ENCODE data around the gene SNRK. TPM values are rescaled to one million over a fixed set of nuclear protein-coding genes. Genes with fewer than 3 reads are reported as not detected.

The SNRK gene
- total RNA-seq, result 100 to 1,000 TPM; 104 to 108 TPM
- 10 to 100 TPM; 39.8 to 50.5 TPM for polyA plus RNA-seq

DNA sequence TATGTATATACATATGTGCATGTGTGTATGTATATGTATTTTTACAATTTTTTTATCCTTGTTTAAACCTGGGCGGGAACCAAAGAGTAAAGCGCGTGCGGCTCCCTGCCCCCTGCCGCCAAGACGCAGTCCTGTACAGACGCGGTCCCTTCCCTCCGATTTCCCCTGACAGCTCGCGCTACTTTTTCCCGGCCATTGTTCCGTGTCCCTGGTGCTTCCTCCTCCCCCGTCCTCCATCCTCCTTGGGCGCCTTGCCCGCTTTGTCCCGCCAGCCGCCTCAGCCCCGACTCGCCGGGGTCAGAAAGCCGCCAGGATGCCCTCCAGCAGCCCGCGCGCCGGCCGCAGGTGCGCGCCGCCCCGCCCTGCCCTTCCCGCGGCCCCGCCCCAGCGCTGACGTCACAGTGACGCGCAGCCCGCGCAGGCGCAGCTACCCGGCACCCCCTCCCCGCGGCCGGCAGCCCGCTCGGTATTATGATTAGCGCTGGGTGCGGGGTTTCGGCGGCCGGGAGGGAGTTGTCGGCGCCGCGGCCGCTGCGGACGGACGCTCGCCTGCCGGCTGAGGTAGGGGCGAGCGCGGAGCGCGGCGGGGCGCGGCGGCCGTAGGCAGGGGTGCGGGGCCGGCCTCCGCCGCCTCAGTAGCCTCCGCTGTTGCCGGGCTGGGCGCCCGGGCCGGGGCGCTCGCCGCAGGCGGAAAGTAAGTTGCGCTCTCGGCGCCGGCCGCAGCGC lies at the start of gene SNRK:
Gene SNRK, plus strand, starts transcription at position 426 of the 726 bp plus-strand sequence. CDS start 16,664 bp downstream, outside the sequence.
- peak within 1 kb of the TSS; percentile 98 to 100 (median 99) for H3K4me3 Mint-ChIP-seq
- peaks cover 0 to 2% of the 10 kb centered on the region in 2 donors for H3K27me3 Mint-ChIP-seq
- peak within 1 kb of the TSS; percentile 78 for H3K27ac ChIP-seq (ENCODE audit: low read depth, low read length)
- H3K36me3 ChIP-seq (ENCODE audit: insufficient read depth, low read length), result no peaks in the 10 kb centered on the region
- peaks cover 0 to 2% (median 0%) of the 10 kb centered on the region in 8 donors for H3K9me3 Mint-ChIP-seq
- peak; percentile 86 to 97 (median 92) for DNase-seq
- no peaks in the 10 kb centered on the region for H3K9me3 ChIP-seq (ENCODE audit: control insufficient read depth in 1 of 2, low read length in 2 of 2)
- H3K4me1 Mint-ChIP-seq, result peaks cover 28 to 46% (median 32%) of the 10 kb centered on the region in 4 donors
- peak within 1 kb of the TSS; percentile 84 to 88 for H3K4me3 ChIP-seq (ENCODE audit: low read length in 2 of 2)
- ChIA-PET POLR2A (ENCODE audit: partially characterized antibody) (interaction anchor here (0.6 to 4.0 kb wide), 40 partner anchors 9 to 262 kb away, joined by 3 to 106 read pairs (median 4); no protein-coding TSS in a partner anchor), CTCF (ENCODE audit: partially characterized antibody) (interaction anchor here (0.7 to 2.4 kb wide), 13 partner anchors 9 to 217 kb away, joined by 3 to 16 read pairs (median 5); no protein-coding TSS in a partner anchor)
- peaks cover 18 to 38% of the 10 kb centered on the region in 2 donors for H3K36me3 Mint-ChIP-seq
- H3K4me1 ChIP-seq (ENCODE audit: insufficient read depth, low read length), result peaks cover 32% of the 10 kb centered on the region
- intact Hi-C loops (cut with micrococcal nuclease), result loop anchor here (1.0 to 10.0 kb wide), 7 partner anchors 17 to 406 kb away; partner anchors contain the start of genes ABHD5 and POMGNT2
- no peaks in the 10 kb centered on the region for H3K27me3 ChIP-seq (ENCODE audit: insufficient read depth, low read length)
- H3K27ac Mint-ChIP-seq, result peak within 1 kb of the TSS; percentile 99 to 100 (median 100)

- Mint-ChIP-seq H3K27ac (no peak overlapping the region), H3K4me3 (no peak overlapping the region), H3K27me3 (peaks cover 0 to 6% of the 10 kb centered on the region in 2 donors), H3K4me1 (peaks cover 11 to 21% (median 15%) of the 10 kb centered on the region in 4 donors), H3K9me3 (peaks cover 0 to 8% (median 0%) of the 10 kb centered on the region in 8 donors), H3K36me3 (no peaks in the 10 kb centered on the region)
- intact Hi-C loops (cut with micrococcal nuclease), result no loop called here
- no peaks in the 10 kb centered on the region for H3K36me3 ChIP-seq (ENCODE audit: insufficient read depth, low read length)
- CTCF ChIA-PET (ENCODE audit: partially characterized antibody), result interaction anchor here (0.7 to 1.0 kb wide), 2 partner anchors 12 to 277 kb away, joined by 3 read pairs; no protein-coding TSS in a partner anchor
- no peak for DNase-seq
- H3K27ac ChIP-seq (ENCODE audit: low read depth, low read length), result no peak overlapping the region
- H3K4me3 ChIP-seq (ENCODE audit: low read length in 2 of 2), result no peak overlapping the region
- no peaks in the 10 kb centered on the region for H3K27me3 ChIP-seq (ENCODE audit: insufficient read depth, low read length)
- peaks cover 8% of the 10 kb centered on the region for H3K4me1 ChIP-seq (ENCODE audit: insufficient read depth, low read length)
- H3K9me3 ChIP-seq (ENCODE audit: control insufficient read depth in 1 of 2, low read length in 2 of 2), result no peaks in the 10 kb centered on the region
- POLR2A ChIA-PET (ENCODE audit: partially characterized antibody), result no interaction called here
These were observed 47.5 kb upstream of the SNRK start for GRCh38 chr3:43238801-43239200.

- intact Hi-C loops (cut with micrococcal nuclease), result no loop called here
- Mint-ChIP-seq H3K27me3 (peaks cover 0 to 6% of the 10 kb centered on the region in 2 donors), H3K4me3 (peak overlapping the region in 1 of 8 donors; percentile 14), H3K4me1 (peaks cover 15 to 31% (median 24%) of the 10 kb centered on the region in 4 donors), H3K27ac (no peak overlapping the region), H3K36me3 (no peaks in the 10 kb centered on the region), H3K9me3 (peaks cover 0 to 8% (median 0%) of the 10 kb centered on the region in 8 donors)
- Histone ChIP-seq H3K36me3 (ENCODE audit: insufficient read depth, low read length) (no peaks in the 10 kb centered on the region), H3K4me1 (ENCODE audit: insufficient read depth, low read length) (peaks cover 18% of the 10 kb centered on the region), H3K9me3 (ENCODE audit: control insufficient read depth in 1 of 2, low read length in 2 of 2) (no peaks in the 10 kb centered on the region), H3K4me3 (ENCODE audit: low read length in 2 of 2) (no peak overlapping the region), H3K27ac (ENCODE audit: low read depth, low read length) (no peak overlapping the region), H3K27me3 (ENCODE audit: insufficient read depth, low read length) (no peaks in the 10 kb centered on the region)
- POLR2A ChIA-PET (ENCODE audit: partially characterized antibody), result interaction anchor here (1.0 kb wide), 1 partner anchor 8 kb away, joined by 3 read pairs; no protein-coding TSS in a partner anchor
- DNase-seq, result no peak
- CTCF ChIA-PET (ENCODE audit: partially characterized antibody), result interaction anchor here (1.1 to 1.2 kb wide), 2 partner anchors 13 to 16 kb away, joined by 3 read pairs; no protein-coding TSS in a partner anchor
These were observed 46.6 kb upstream of the SNRK start for GRCh38 chr3:43239755-43240154.

DNA sequence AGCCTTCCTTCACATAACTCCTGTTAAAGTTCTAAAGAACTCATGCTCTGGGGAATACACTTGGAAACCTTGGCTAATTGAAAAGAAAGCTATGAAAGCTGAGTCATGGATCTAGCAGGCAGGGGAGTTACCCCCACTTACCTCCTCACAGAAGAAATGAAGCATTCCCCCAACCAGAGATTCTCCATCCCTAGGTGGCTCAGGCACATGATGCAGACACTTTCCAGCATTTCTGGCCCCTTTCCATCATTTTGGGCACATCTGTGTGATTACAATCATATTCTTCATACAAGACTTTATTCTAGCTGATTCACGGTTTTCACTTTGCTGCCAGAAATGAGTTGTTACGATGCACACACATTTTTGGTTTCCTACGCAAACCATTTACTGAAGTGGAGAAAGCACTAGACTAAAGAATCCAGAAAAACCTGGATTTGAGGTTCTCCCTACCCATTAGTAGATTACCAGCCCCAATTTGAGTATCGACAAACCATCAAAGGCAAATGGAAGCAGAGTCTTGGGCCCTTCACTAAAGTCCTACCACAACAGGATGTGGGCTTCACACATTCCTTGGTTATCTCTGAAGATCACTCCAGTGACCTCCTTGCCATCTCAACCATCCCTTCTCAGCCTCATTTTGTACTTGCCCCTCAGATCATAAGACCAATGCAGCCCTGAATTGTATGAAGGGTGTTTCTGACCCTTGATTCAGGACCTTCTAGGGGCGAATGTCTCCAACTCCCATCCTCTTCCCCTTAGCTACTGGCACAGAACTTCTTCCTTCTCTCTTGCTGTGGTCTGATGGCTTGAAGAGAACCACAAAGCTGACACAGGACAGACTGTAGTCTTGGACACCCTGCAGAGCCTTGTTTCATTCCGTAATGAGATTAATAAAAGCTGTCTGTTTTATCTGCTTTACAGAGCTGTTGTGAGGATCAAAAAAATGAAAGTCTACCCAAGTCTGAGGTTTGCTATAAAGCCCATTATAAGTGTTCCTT lies 42.5 kb upstream of the SNRK start:
- intact Hi-C loops (cut with micrococcal nuclease), result no loop called here
- Histone ChIP-seq H3K27ac (ENCODE audit: low read depth, low read length) (no peak overlapping the region), H3K9me3 (ENCODE audit: control insufficient read depth in 1 of 2, low read length in 2 of 2) (no peaks in the 10 kb centered on the region), H3K4me3 (ENCODE audit: low read length in 2 of 2) (no peak overlapping the region), H3K27me3 (ENCODE audit: insufficient read depth, low read length) (no peaks in the 10 kb centered on the region), H3K36me3 (ENCODE audit: insufficient read depth, low read length) (no peaks in the 10 kb centered on the region), H3K4me1 (ENCODE audit: insufficient read depth, low read length) (peaks cover 48% of the 10 kb centered on the region)
- DNase-seq, result peak in 2 of 5 donors; percentile 32
- H3K9me3 Mint-ChIP-seq, result peaks cover 0 to 8% (median 0%) of the 10 kb centered on the region in 8 donors
- POLR2A ChIA-PET (ENCODE audit: partially characterized antibody), result interaction anchor here (0.6 to 1.8 kb wide), 6 partner anchors 10 to 146 kb away, joined by 3 to 4 read pairs (median 3); partner anchors contain the start of gene SNRK
- peaks cover 30 to 53% (median 43%) of the 10 kb centered on the region in 4 donors for H3K4me1 Mint-ChIP-seq
- H3K36me3 Mint-ChIP-seq, result no peaks in the 10 kb centered on the region
- CTCF ChIA-PET (ENCODE audit: partially characterized antibody), result interaction anchor here (0.8 to 2.0 kb wide), 7 partner anchors 19 to 265 kb away, joined by 3 to 4 read pairs (median 3); no protein-coding TSS in a partner anchor
- no peaks in the 10 kb centered on the region for H3K27me3 Mint-ChIP-seq
- peak overlapping the region in 7 of 8 donors; percentile 12 to 74 (median 40) for H3K4me3 Mint-ChIP-seq
- peak overlapping the region in 4 of 7 donors; percentile 32 to 89 (median 46) for H3K27ac Mint-ChIP-seq

DNA sequence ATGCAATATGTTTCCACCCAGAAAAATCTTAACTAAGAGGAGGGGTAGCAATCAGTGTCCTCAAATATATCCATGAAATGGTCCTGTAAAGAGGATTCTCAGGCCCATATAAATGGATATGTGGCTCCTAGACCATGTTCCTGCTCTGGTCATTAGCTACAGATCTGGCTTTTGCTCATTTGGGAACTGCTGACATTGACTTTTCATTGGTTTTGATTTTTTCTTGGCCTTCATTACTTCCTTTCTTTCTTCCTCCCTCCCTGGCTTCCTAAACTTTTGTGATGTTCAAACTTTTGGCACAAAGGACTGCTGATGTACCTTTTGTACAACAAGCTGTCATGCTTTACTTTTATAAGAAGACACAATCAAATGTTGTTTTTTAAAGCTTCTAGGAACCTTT lies 41.6 kb upstream of the SNRK start:
- no peaks in the 10 kb centered on the region for H3K9me3 ChIP-seq (ENCODE audit: control insufficient read depth in 1 of 2, low read length in 2 of 2)
- peaks cover 0 to 8% (median 0%) of the 10 kb centered on the region in 8 donors for H3K9me3 Mint-ChIP-seq
- H3K27ac Mint-ChIP-seq, result peak overlapping the region in 1 of 7 donors; percentile 47
- H3K27me3 Mint-ChIP-seq, result no peaks in the 10 kb centered on the region
- no peak overlapping the region for H3K4me3 ChIP-seq (ENCODE audit: low read length in 2 of 2)
- no peak overlapping the region for H3K27ac ChIP-seq (ENCODE audit: low read depth, low read length)
- H3K27me3 ChIP-seq (ENCODE audit: insufficient read depth, low read length), result no peaks in the 10 kb centered on the region
- intact Hi-C loops (cut with micrococcal nuclease), result no loop called here
- CTCF ChIA-PET (ENCODE audit: partially characterized antibody), result interaction anchor here (1.0 to 2.0 kb wide), 3 partner anchors 11 to 21 kb away, joined by 3 to 6 read pairs (median 4); no protein-coding TSS in a partner anchor
- peaks cover 30 to 57% (median 44%) of the 10 kb centered on the region in 4 donors for H3K4me1 Mint-ChIP-seq
- no peaks in the 10 kb centered on the region for H3K36me3 Mint-ChIP-seq
- DNase-seq, result no peak
- peak overlapping the region in 3 of 8 donors; percentile 13 to 50 (median 39) for H3K4me3 Mint-ChIP-seq
- H3K4me1 ChIP-seq (ENCODE audit: insufficient read depth, low read length), result peaks cover 48% of the 10 kb centered on the region
- no peaks in the 10 kb centered on the region for H3K36me3 ChIP-seq (ENCODE audit: insufficient read depth, low read length)
- POLR2A ChIA-PET (ENCODE audit: partially characterized antibody), result interaction anchor here (1.1 to 1.8 kb wide), 2 partner anchors 41 to 42 kb away, joined by 3 to 4 read pairs; partner anchors contain the start of gene SNRK

DNA sequence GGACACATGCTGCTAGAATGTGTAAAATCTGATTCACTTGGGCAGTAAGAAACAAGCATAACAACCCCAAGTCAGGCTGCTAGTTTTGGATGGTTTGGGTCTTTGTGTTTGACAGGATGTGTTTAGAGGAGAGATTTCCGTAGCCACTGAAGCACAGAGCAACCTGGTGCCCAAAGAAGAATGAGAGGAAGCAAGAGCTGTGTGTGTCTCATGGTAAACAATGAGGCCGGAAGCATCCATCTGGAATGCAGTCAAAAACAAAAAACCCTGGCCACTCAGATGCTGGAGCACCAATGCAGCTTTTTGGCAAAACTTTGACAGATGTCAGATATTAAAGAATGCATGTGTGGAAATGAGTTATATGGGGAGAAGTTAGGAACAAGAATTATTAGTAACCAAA lies 39.4 kb upstream of the SNRK start:
- Histone ChIP-seq H3K4me1 (ENCODE audit: insufficient read depth, low read length) (peaks cover 48% of the 10 kb centered on the region), H3K27me3 (ENCODE audit: insufficient read depth, low read length) (no peaks in the 10 kb centered on the region), H3K36me3 (ENCODE audit: insufficient read depth, low read length) (no peaks in the 10 kb centered on the region), H3K27ac (ENCODE audit: low read depth, low read length) (no peak overlapping the region), H3K9me3 (ENCODE audit: control insufficient read depth in 1 of 2, low read length in 2 of 2) (no peaks in the 10 kb centered on the region), H3K4me3 (ENCODE audit: low read length in 2 of 2) (no peak overlapping the region)
- intact Hi-C loops (cut with micrococcal nuclease), result loop anchor here (2.0 kb wide), 1 partner anchor 22 kb away; no protein-coding TSS in a partner anchor
- Mint-ChIP-seq H3K36me3 (no peaks in the 10 kb centered on the region), H3K9me3 (peaks cover 0 to 5% (median 0%) of the 10 kb centered on the region in 8 donors), H3K4me1 (peaks cover 30 to 51% (median 41%) of the 10 kb centered on the region in 4 donors), H3K27me3 (no peaks in the 10 kb centered on the region), H3K4me3 (peak overlapping the region in 6 of 8 donors; percentile 0 to 28 (median 20)), H3K27ac (peak overlapping the region in 6 of 7 donors; percentile 1 to 76 (median 43))
- ChIA-PET POLR2A (ENCODE audit: partially characterized antibody) (interaction anchor here (0.6 to 1.8 kb wide), 9 partner anchors 9 to 256 kb away, joined by 3 to 8 read pairs (median 4); partner anchors contain the start of gene SNRK), CTCF (ENCODE audit: partially characterized antibody) (interaction anchor here (0.7 to 1.1 kb wide), 2 partner anchors 52 to 85 kb away, joined by 3 to 4 read pairs; no protein-coding TSS in a partner anchor)
- DNase-seq, result peak in 3 of 5 donors; percentile 19 to 30 (median 25)
